ENCODE measurements around the gene CELSR1.
"Not testable (repeated sequence)": the region's sequence is repeated elsewhere in the genome, so short reads cannot be mapped to it uniquely, and the experiment has no call there.

CELSR1 gene

GRCh38 chr22:46478083-46478551 is 59.3 kb downstream of the CELSR1 start:
- no peak for DNase-seq

GRCh38 chr22:46476547-46476941 is 60.9 kb downstream of the CELSR1 start:
- no peak for DNase-seq

GRCh38 chr22:46473896-46474557 is 63.4 kb downstream of the CELSR1 start:
- no peak for DNase-seq

GRCh38 chr22:46473021-46473779 is 64.2 kb downstream of the CELSR1 start:
- DNase-seq = no peak

GRCh38 chr22:46472722-46473016 is 64.8 kb downstream of the CELSR1 start:
- no peak for DNase-seq

GRCh38 chr22:46471901-46472721 is 65.3 kb downstream of the CELSR1 start:
- DNase-seq = no peak

GRCh38 chr22:46471330-46471729 is 66.1 kb downstream of the CELSR1 start:
- not testable (repeated sequence) for DNase-seq

GRCh38 chr22:46469711-46470110 is 67.7 kb downstream of the CELSR1 start:
- no peak for DNase-seq

- DNase-seq = no peak
Measured at GRCh38 chr22:46467006-46467405, 70.4 kb downstream of the CELSR1 start.

- no peak for DNase-seq
Measured at GRCh38 chr22:46466255-46466676, 71.2 kb downstream of the CELSR1 start.

GRCh38 chr22:46465793-46466192 is 71.6 kb downstream of the CELSR1 start:
- DNase-seq = no peak

GRCh38 chr22:46465345-46465720 is 72.1 kb downstream of the CELSR1 start:
- DNase-seq = no peak

GRCh38 chr22:46464701-46465344 is 72.6 kb downstream of the CELSR1 start:
- no peak for DNase-seq

- no peak for DNase-seq
Measured at GRCh38 chr22:46464296-46464695, 73.1 kb downstream of the CELSR1 start.

- no peak for DNase-seq
Measured at GRCh38 chr22:46463435-46464227, 73.8 kb downstream of the CELSR1 start.

GRCh38 chr22:46462726-46463371 is 74.6 kb downstream of the CELSR1 start:
- no peak for DNase-seq

GRCh38 chr22:46461566-46462180 is 75.7 kb downstream of the CELSR1 start:
- DNase-seq = no peak

- no peak for DNase-seq
Measured at GRCh38 chr22:46460857-46461256, 76.6 kb downstream of the CELSR1 start.

GRCh38 chr22:46459347-46460065 is 77.9 kb downstream of the CELSR1 start:
- no peak for DNase-seq

GRCh38 chr22:46458525-46458924 is 78.9 kb downstream of the CELSR1 start:
- DNase-seq = no peak

All from NCI-H1930 (cell line).